IPS DF 6.9 (cell line): Measurements from ENCODE around the gene PLD1.
"Not testable (repeated sequence)": the region's sequence is repeated elsewhere in the genome, so short reads cannot be mapped to it uniquely, and the experiment has no call there.

Experiments
- DNase-seq: peaks from one replicate; pipeline ENCODE4 v3.0.0-alpha.2; 2013; ENCODE audit warnings: low read depth, low spot score
- H3K27ac ChIP-seq: one replicate; pipeline ENCODE4 v1.5.1; 2013; ENCODE audit warnings: low read length, control low read depth
- H3K27me3 ChIP-seq: 2 replicates; pipeline ENCODE4 v1.6.1; 2013; ENCODE audit warnings: mild to moderate bottlenecking, low read length; ENCODE audit not compliant: control insufficient read depth, insufficient read depth
- H3K36me3 ChIP-seq: 2 replicates; pipeline ENCODE4 v1.6.1; 2013; ENCODE audit warnings: low read length; ENCODE audit not compliant: control insufficient read depth, insufficient read depth
- H3K4me1 ChIP-seq: 2 replicates; pipeline ENCODE4 v1.6.1; 2013; ENCODE audit warnings: low read length; ENCODE audit not compliant: control insufficient read depth, insufficient read depth
- H3K4me3 ChIP-seq: 2 replicates; pipeline ENCODE4 v1.5.1; 2013; ENCODE audit warnings: mild to moderate bottlenecking, low read length
- H3K9me3 ChIP-seq: 2 replicates; pipeline ENCODE4 v1.6.1; 2013; ENCODE audit warnings: low read length, inconsistent platforms; ENCODE audit not compliant: control insufficient read depth, insufficient read depth
- WGBS: extraction: QIAGEN DNeasy Blood & Tissue Kit; methylation state at CpG from one replicate; pipeline ENCODE4 v1.1.7; 2013; ENCODE audit warnings: mixed read lengths, missing lambda C conversion rate; ENCODE audit not compliant: insufficient read length, insufficient coverage; 5-methylcytosine and 5-hydroxymethylcytosine counted together

Gene PLD1

DNA sequence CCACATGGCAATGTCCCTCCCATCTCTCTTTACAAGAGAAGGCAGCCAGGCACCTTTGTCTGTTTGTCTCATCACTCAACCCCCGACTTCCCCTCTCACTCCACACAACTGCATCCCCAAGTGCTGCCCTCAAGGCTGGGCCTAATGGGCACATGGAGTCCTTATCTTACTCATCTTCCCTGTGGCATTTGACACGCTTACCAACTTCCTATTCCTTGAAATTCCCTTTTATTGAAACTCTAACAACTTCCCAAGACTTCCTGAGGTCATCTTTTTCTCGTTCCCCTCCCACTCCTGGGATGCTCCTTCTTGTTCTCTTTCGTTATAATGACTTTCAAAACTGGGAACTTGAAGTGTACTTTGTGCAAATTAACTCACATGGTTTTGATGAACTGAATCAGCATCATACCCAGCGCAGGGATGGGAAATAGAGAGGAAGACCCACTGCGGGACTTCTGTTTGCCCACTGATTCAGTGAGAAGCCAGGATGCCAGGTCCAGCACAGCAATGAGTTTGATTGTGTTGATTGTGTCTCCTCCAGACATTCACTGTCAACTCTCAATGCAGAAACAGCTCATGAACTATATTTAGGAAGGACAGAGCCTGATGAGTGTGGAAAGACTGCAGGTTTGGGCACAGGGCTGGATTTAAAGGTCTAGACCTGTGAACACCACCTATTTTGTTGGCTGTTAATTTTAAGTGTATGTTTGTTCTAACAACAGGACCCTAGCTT, 245.4 kb downstream of the PLD1 start:
- Histone ChIP-seq H3K27ac (no peak overlapping the region), H3K4me3 (no peak overlapping the region), H3K4me1 (peaks cover 2% of the 10 kb centered on the region; the same call in 1 of the 2 replicates), H3K9me3 (no peaks in the 10 kb centered on the region), H3K27me3 (no peaks in the 10 kb centered on the region), H3K36me3 (no peaks in the 10 kb centered on the region)
- no CpG with 5 or more reads among the region's 6 CpGs for WGBS
- no peak for DNase-seq

DNA sequence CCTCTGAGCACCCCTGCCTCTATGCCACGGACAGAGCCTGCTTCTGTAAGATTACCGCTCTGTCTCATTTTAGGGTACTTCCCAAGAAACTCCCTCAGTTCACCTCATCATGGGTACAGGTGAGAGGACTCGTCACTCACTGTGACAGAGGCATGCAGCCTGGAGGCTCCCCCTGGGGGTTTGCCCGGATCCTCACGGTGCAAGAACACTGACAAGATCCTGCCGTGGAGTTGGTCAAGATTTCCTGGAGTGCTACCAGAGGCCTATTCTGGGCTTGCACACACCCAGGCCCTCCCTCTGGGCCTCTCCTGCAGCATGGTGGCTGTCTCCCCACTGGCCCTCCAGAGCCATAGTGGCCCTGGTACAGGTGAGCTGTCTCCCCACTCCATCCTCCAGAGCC, 247.0 kb downstream of the PLD1 start:
- no peaks in the 10 kb centered on the region for H3K27me3 ChIP-seq
- H3K4me3 ChIP-seq, result no peak overlapping the region
- peaks cover 2% of the 10 kb centered on the region; the same call in 1 of the 2 replicates for H3K4me1 ChIP-seq
- no peak overlapping the region for H3K27ac ChIP-seq
- no peak for DNase-seq
- H3K9me3 ChIP-seq, result no peaks in the 10 kb centered on the region
- WGBS, result no CpG with 5 or more reads among the region's 6 CpGs
- H3K36me3 ChIP-seq, result no peaks in the 10 kb centered on the region

DNA sequence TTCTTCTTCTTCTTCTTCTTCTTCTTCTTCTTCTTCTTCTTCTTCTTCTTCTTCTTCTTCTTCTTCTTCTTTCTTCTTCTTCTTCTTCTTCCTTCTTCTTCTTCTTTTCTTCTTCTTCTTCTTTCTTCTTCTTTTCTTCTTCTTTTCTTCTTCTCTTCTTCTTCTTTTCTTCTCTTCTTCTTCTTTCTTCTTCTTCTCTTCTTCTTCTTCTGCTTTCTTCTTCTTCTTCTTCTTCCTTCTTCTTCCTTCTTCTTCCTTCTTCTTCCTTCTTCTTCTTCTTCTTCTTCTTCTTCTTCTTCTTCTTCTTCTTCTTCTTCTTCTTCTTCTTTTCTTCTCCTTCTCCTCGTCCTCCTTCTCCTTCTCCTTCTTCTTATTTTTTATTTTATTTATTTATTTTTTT, 247.8 kb downstream of the PLD1 start:
- WGBS, result 100% methylated on average over 1 of the region's 1 CpG
- H3K9me3 ChIP-seq, H3K27ac ChIP-seq, H3K4me1 ChIP-seq, H3K4me3 ChIP-seq, H3K27me3 ChIP-seq, DNase-seq, H3K36me3 ChIP-seq: not testable (repeated sequence)

DNA sequence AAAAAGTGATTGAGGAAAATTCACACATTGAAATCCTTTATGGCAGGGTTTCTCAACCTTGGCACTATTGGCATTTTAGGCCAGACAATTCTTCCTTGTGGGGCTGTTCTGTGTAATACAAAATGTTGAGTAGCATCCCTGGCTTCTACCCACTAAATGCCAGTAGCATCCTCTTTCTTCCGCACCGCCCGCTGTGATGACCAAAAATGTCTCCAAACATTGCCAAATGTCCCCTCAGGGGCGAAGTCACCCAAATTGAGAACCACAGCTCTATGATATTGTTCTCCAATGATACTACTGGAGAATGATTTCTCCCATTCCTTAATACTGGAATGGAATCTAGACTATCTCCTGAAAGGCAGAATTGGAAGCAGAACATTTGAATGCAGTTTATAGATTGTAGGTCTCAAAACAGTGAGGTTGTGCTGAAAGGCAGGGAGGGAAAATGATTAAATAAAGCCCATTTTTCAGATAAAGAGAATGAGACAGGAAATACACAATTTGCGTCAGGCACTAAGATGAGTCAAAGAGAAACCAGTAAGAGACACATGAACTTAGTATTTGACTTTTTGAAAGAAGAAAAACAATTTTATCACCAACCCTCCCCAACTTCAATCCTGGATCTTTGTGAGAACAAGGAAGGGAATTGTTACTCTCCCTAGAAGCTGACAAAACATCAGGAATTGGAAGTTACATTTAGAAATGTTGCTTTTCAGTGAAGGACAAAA, 248.5 kb downstream of the PLD1 start:
- Histone ChIP-seq H3K4me3 (no peak overlapping the region), H3K27me3 (no peaks in the 10 kb centered on the region), H3K4me1 (peaks cover 2% of the 10 kb centered on the region; the same call in 1 of the 2 replicates), H3K9me3 (no peaks in the 10 kb centered on the region), H3K27ac (no peak overlapping the region), H3K36me3 (no peaks in the 10 kb centered on the region)
- no CpG with 5 or more reads among the region's 5 CpGs for WGBS
- DNase-seq, result no peak

DNA sequence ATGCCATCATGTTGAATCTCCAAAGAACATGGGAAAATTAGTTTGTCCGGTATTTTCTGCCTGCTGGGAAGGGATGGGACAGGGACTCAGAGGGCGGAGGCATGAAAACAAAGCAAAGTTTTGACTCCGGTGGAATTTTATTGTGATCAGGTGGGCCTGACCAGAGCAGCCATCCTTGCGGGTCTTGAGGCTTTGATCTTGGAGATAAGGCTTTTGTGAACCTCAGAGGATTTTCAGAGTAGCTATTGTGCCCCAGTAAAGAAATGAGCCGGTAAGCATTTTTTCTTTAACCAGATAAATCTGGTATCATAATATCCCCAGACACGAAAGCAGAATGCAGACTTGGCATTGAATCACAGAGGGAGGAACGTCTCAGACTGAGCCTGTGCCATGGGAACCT, 250.7 kb downstream of the PLD1 start:
- Histone ChIP-seq H3K9me3 (no peaks in the 10 kb centered on the region), H3K4me3 (no peak overlapping the region), H3K27me3 (no peaks in the 10 kb centered on the region), H3K4me1 (peaks cover 2% of the 10 kb centered on the region; the same call in 1 of the 2 replicates), H3K27ac (no peak overlapping the region), H3K36me3 (no peaks in the 10 kb centered on the region)
- no CpG with 5 or more reads among the region's 7 CpGs for WGBS
- no peak for DNase-seq

DNA sequence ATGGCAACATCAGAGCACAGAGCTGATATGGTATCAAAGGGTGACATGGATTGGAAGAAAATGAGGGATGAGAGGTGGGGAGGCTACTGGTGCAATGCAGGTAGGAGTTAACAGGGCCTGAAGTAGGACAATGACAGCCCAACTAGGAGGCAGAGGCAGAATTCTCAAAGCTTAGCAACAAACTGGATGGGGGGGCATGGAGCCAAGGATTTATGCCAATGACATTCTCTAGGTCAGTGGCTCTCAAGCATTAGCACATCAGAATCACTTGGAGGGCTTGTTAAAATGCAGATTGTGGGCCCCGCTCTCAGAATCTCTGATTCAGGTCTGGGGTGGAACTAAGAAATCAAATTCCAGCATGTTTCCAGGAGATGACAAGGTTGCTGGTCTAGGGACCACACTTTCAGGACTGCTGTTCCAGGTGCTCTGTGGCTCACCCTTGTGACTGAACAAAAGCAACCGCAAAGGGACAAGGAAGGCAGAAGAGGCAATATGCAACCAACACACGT, 252.0 kb downstream of the PLD1 start:
- no peak for DNase-seq
- H3K4me1 ChIP-seq, result no peaks in the 10 kb centered on the region
- no peaks in the 10 kb centered on the region for H3K27me3 ChIP-seq
- no peaks in the 10 kb centered on the region for H3K9me3 ChIP-seq
- WGBS, result no CpG with 5 or more reads among the region's 3 CpGs
- no peak overlapping the region for H3K4me3 ChIP-seq
- no peak overlapping the region for H3K27ac ChIP-seq
- H3K36me3 ChIP-seq, result no peaks in the 10 kb centered on the region

DNA sequence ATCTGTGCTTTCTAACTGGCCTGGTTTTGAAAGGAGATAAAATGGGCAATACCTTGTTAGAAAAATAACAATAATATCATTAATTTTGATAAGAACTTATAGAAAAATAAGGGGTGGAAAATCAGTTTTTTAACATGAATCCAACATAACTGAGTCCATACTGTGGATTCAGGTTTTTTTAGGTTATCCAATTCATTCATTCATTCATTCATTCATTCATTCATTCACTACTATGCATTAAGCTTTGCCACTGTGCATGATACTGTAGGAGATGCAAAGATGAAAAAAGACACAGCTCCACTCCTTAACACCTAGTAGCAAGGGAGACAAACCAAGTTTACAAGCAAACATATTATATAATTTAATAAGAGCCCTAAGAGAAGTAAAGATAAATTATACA, 253.1 kb downstream of the PLD1 start:
- H3K9me3 ChIP-seq, result no peaks in the 10 kb centered on the region
- no peaks in the 10 kb centered on the region for H3K4me1 ChIP-seq
- no peak overlapping the region for H3K27ac ChIP-seq
- H3K27me3 ChIP-seq, result no peaks in the 10 kb centered on the region
- no peak overlapping the region for H3K4me3 ChIP-seq
- DNase-seq, result no peak
- H3K36me3 ChIP-seq, result no peaks in the 10 kb centered on the region

DNA sequence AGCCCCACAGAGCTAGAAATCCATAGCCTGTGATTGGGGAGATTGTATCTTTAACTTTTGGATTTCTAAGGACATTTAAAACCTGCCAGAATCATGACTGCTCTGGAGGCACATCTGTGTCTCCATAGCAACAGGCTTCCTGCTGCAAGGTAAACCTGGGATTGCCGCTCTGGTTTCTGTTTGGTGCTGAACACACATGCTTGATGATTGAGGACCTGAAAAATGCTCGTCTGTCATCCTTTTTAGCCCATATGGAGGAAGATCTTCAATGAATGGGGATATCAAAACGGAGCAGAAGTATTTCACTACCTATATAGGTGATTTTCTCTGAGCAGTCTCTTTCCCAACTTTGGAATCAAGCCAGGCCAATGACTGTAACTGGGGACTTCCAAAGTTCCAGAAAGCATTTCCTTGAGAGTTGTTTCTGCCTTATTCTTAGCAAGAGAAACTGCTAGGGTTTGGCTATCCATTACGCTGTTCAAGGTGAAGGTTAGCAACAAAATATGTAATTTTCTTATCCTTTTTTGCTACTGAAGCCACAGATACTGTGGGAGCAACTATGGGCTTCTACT, 253.6 kb downstream of the PLD1 start:
- no CpG with 5 or more reads among the region's 4 CpGs for WGBS
- no peaks in the 10 kb centered on the region for H3K4me1 ChIP-seq
- H3K9me3 ChIP-seq, result no peaks in the 10 kb centered on the region
- no peak for DNase-seq
- no peak overlapping the region for H3K27ac ChIP-seq
- H3K27me3 ChIP-seq, result no peaks in the 10 kb centered on the region
- no peaks in the 10 kb centered on the region for H3K36me3 ChIP-seq
- no peak overlapping the region for H3K4me3 ChIP-seq

DNA sequence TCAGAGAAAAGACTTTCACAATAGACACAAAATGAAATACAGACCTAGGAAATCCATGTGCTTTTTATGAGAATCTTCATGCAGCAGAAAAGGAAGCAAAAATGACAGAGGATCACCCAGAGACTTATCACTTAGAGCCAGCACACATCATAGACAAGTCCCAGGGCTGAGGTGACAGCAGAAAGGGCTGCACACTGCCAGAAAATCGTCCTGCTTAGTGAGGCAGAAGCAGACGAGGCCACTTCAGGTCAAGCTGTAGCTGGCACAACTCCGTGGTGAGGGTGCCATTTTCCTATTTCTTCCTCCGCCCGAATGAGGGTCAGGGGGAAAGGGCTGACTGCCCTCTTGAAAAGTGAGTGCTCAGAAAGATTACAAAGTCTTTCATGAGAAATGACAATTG, 254.1 kb downstream of the PLD1 start:
- Histone ChIP-seq H3K27me3 (no peaks in the 10 kb centered on the region), H3K36me3 (no peaks in the 10 kb centered on the region), H3K4me3 (no peak overlapping the region), H3K27ac (no peak overlapping the region), H3K9me3 (no peaks in the 10 kb centered on the region), H3K4me1 (no peaks in the 10 kb centered on the region)
- WGBS, result no CpG with 5 or more reads among the region's 5 CpGs
- DNase-seq, result no peak

DNA sequence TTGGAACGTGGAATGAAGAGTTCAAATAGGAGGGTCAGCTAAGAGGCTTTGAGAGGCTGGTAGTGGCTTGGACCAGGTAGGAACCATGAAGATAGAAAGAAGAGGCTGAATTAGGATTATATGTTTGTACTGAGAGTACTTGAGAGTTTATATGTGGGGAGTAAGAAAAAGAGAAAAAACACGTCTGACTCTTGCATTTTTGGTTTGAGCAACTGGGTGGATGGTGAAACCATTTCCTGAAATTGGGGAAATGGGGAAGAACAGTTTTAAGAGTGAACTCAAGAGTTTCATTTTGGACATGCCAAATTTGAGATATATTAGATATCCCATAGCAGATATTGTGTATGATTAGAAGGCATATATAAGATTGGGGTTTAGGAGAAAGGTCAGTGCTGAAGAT, 257.2 kb downstream of the PLD1 start:
- H3K27ac ChIP-seq, result no peak overlapping the region
- no peak for DNase-seq
- no CpG with 5 or more reads among the region's 2 CpGs for WGBS

More for the DNA sequence above, 257.2 kb downstream of the PLD1 start:
- no peaks in the 10 kb centered on the region for H3K4me1 ChIP-seq
- no peaks in the 10 kb centered on the region for H3K36me3 ChIP-seq
- no peaks in the 10 kb centered on the region for H3K27me3 ChIP-seq
- H3K9me3 ChIP-seq, result no peaks in the 10 kb centered on the region
- H3K4me3 ChIP-seq, result no peak overlapping the region
